NCI-H2227 (cell line): ENCODE data around the gene P3H2.

Source experiments
- DNase-seq: peaks from one replicate; lab custom pipeline; 2025; ENCODE audit not compliant: unreplicated experiment; lab: John Stamatoyannopoulos, UW

The P3H2 gene

GRCh38 chr3:190058521-190059241 is 62.0 kb downstream of the P3H2 start:
- DNase-seq = no peak

- no peak for DNase-seq
Observed at GRCh38 chr3:190056742-190057141, 64.0 kb downstream of the P3H2 start.

- no peak for DNase-seq
Observed at GRCh38 chr3:190055773-190056172, 64.9 kb downstream of the P3H2 start.

- DNase-seq = no peak
Observed at GRCh38 chr3:190053919-190054672, 66.6 kb downstream of the P3H2 start.

DNA sequence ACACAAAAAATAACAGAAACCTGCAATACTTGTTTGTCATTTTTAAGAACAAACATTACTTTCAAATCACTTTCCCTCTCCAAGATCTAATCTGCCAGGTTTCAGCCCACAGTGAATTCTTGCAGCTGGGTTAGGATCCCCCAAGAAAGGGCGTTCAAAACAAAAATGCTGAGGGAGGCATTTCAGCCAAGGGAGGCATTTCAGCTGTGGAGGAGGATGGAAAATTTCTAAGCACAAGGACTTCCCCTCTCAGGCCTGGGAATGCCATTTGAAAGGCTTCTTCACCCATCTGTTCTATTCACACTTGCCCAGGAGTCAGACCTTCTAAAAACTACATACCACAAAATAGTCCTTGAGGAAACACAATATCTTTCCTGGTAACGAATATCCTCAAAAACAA is 69.1 kb downstream of the P3H2 start:
- no peak for DNase-seq

DNA sequence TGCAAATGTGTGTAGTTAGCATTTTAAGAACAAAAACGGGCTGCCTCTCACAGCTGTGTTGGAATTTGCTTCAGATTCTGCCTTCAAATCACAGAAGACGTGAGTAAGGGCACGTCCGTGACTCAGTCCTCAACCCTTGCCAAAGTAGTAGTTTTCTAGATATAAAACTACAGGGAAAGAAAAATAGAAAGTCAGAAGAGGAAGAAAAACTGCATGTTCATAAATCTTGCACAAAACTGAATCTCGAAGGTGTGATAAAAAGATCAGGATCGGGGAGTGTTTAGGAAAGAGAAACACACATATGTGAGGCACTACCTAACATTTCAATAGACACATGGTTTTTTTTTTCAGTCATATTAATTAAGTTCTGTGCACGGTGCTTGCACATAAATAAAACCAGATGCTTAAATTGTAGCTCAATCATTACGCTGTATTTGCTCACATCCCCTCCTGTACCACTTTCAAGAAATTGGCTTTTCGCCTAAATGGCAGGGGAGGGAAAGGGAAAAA is 71.7 kb downstream of the P3H2 start:
- no peak for DNase-seq

DNA sequence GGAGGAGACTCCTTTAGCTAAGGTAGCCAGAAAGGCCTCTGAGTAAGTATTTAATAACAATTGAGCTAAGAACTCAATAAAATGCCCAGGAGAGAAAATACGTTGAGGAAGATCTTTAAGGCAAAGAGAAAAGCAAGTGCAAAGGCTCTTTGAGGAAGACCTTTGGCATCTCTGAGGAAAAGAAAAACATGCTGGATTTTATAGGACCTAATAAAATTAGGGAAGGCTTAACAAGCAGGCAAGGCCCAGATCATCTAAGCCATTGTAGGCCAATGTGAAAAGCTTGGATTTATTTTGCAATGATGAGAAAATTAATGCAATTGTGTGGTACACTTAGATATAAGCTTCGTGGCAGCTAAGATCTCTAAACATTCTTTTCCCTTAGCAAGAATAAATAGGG is 75.7 kb downstream of the P3H2 start:
- DNase-seq = no peak

DNA sequence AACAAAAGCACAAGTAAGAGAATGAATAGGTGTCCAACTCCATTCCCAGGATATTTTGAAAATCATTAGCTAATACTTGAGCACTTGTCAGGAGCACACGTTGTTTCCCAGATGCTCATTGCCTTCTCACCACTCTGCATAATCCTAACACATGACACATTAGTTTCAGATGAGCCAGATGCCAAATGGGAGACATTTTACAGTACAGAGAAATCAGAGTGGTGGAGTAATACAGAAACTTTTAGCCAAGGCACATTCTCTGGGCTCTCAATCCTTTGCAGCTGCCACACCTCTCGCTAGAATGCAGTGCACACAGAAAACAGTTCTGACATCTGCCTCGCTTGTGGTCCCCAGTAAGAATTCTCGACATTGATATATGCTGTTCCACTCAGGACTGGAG is 76.6 kb downstream of the P3H2 start:
- DNase-seq = no peak

GRCh38 chr3:190043741-190044140 is 77.0 kb downstream of the P3H2 start:
- no peak for DNase-seq

DNA sequence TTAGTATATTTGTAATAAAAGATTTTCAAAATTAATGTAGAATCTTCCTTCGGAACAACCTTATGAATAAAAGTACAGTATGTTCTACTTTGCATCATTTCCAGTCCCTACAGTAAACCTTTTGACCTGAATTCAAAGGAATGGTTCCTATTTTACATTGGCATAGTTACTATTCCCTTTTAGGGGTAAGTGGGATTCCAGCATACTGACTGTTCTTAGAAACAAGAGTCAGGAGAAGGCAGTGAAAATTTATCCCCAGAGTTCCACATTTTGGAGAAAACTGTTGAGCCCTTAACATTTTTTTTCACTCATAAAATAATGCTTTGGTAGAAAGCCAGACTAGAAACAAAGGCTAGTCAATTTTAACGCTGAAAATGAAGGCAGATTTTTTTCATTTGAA is 78.1 kb downstream of the P3H2 start:
- no peak for DNase-seq

GRCh38 chr3:190041333-190042041 is 79.2 kb downstream of the P3H2 start:
- no peak for DNase-seq

GRCh38 chr3:190040145-190040544 is 80.6 kb downstream of the P3H2 start:
- no peak for DNase-seq

DNA sequence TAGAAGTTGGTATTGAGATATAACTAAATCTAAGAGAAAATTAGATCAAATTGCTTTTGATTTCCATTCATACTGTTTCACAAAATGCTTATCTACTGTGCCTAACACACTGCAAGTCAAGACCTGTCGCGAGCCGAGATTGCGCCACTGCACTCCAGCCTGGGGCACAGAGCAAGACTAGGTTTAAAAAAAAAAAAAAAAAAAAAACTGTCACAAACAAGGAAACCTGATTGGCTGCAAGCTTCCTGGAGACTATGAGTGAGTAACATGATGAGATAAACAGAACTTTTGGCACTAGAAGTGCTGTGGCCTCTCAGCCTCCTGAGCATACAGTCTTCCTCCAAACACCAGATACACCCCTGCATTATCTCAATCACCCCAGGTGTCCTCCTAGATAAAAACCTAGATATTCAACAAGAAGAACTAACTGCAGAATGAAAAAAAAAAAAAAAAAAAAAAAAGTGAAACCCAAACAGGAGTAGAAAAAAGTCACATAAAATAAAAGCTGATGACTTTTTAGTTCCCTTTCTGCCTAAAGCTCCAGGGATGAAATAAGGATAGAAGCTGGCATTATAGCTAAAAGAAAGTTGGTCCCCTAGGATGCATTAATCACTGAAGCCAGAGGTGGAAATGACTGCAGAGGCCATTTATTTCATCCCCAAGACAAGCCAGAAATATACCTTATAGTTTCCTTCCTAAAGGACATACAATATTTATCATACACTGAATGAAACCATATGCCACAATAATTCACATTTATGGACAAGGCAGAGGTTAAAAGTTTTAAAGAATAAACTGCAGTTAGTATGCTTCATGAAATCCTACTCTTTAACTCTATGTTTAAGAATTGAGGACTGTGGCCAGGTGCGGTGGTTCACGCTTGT is 82.4 kb downstream of the P3H2 start:
- no peak for DNase-seq

- DNase-seq = no peak
Observed at GRCh38 chr3:190036631-190037030, 84.1 kb downstream of the P3H2 start.

DNA sequence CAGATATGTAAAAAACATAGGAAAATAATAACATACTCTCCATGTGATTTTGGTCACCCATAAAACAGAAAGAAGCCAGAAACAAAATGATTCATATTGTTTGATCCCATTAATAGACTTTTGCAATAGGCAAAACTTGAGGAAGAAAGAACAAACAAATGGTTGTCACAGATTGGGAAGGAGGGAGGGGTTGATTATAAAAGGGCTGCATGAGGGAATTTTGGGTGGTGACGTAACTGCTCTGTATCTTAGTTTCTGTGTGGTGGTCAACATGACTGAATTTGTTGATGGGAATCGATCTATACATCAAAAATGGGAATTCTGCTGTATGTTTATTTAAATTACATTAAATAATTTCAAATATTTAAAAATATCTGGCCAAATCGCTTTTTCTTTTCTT is 86.3 kb downstream of the P3H2 start:
- DNase-seq = no peak

- DNase-seq = no peak
Observed at GRCh38 chr3:190032923-190033322, 87.8 kb downstream of the P3H2 start.

DNA sequence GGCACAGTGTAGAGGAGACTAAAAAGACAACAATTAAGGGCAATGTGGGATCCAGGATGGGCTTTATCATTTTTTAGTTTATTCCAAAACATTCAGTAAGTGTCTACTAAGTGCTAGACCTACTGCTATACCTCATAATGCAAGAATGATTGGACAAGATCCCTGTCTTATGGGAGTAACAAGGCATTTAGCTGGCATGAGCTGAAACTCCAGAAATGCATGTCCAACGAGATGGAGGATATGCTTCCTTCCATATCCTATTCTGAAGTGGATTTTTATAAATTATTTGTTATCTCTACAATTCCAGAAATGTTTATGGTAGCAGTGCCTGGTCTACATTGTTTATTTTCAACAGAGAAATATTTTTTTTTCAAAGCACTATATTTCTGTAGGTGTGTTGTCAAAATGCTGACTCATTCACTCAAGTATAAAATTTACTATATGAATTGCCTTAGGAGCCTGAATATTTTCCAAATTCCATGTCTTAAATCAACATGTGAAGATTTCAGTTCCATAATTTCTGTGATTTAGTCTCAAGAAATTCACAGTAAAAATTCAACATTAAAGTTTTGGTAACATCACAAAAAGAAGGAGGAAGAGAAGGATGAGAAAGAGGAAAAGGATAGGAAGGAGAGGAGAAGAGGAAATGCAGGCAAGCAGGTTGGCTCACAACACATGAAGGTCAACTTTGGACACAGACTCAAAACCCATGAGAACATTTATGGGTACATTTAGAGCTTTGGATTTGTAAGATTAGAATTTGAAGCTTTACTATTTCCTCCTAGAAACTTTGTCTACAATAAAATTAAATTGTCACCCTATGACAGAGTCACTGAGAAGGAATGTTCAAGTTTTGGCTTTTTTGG is 88.6 kb downstream of the P3H2 start:
- no peak for DNase-seq

DNA sequence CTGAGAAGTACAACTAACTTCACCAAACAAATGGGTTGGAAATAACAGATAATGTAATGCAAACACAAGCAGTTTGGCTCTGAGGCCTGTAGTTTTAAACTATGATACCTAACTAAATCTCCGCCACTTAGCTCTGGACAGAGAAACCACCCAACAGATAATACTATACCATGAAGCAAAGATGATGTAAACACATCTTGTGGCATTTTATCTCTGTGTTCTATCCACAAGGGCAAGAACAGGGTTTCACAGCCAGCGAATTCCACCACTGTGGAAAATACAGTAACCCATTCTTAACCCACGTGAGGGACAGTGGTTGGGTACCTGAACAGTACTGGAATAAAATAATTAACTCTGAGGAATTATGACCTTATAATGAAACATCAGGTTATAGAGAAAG is 93.6 kb downstream of the P3H2 start:
- DNase-seq = no peak

GRCh38 chr3:190026154-190026553 is 94.5 kb downstream of the P3H2 start:
- no peak for DNase-seq

- no peak for DNase-seq
Observed at GRCh38 chr3:190024912-190025311, 95.8 kb downstream of the P3H2 start.
